Heart left ventricle (tissue), 16 donors: Measurements from ENCODE around the gene CRYZL1. TPM values are rescaled to one million over a fixed set of nuclear protein-coding genes. Genes with fewer than 3 reads are reported as not detected.

ENCODE experiments used
- ATAC-seq, 4 donors: fragments of 200-7000 bp; cut with Tn5 transposase; one replicate each; pipeline ENCODE4 v1.9.1; 2020 to 2022; ENCODE audit warnings: moderate library complexity in 4 of 4, mild to moderate bottlenecking in 3 of 4, moderate number of reproducible peaks in 1 of 4
- DNase-seq, 5 donors: peaks; one replicate each; pipeline ENCODE4 v3.0.0-alpha.2; 2020
- H3K27ac ChIP-seq, 12 donors: fragments of 200-600 bp; sonication (generic) in 4 of 12; one replicate each; pipeline versions ENCODE4 v1.5.0 to v1.8.0; 2016 to 2022; ENCODE audit warnings: mild to moderate bottlenecking in 2 of 12
- H3K27me3 ChIP-seq, 9 donors: fragments of 200-600 bp; sonication (generic) in 2 of 9; one replicate each; pipeline versions ENCODE4 v1.5.1 to v1.8.0; 2016 to 2022; ENCODE audit warnings: mild to moderate bottlenecking in 3 of 9
- H3K36me3 ChIP-seq, 9 donors: fragments of 200-600 bp; sonication (generic) in 2 of 9; one replicate each; pipeline versions ENCODE4 v1.5.0 to v1.8.0; 2018 to 2022; ENCODE audit warnings: mild to moderate bottlenecking in 2 of 9
- H3K4me1 ChIP-seq, 12 donors: fragments of 200-600 bp; sonication (generic) in 4 of 12; one replicate each; pipeline versions ENCODE4 v1.5.0 to v1.8.0; 2016 to 2022; ENCODE audit warnings: mild to moderate bottlenecking in 3 of 12
- H3K4me3 ChIP-seq, 12 donors: fragments of 200-600 bp; sonication (generic) in 4 of 12; one replicate each; pipeline versions ENCODE4 v1.5.0 to v1.8.0; 2017 to 2022; ENCODE audit warnings: mild to moderate bottlenecking in 9 of 12, moderate library complexity in 4 of 12
- H3K9me3 ChIP-seq, 12 donors: fragments of 200-600 bp; sonication (generic) in 4 of 12; one replicate each; pipeline versions ENCODE4 v1.5.0 to v1.8.0; 2016 to 2022; ENCODE audit warnings: mild to moderate bottlenecking in 1 of 12
- POLR2A ChIP-seq, 2 donors: fragments of 450-650 bp; IDR thresholded peaks; one replicate each; pipeline ENCODE4 v1.6.1; 2017; ENCODE audit warnings: antibody characterized with exemption in 2 of 2, mild to moderate bottlenecking in 2 of 2, moderate library complexity in 2 of 2
- WGBS, 4 donors: extraction: QIAGEN DNeasy Blood & Tissue Kit in 2 of 4; methylation state at CpG; one replicate each; pipeline versions ENCODE4 v1.1.5 to v1.1.7; 2013 to 2018; 5-methylcytosine and 5-hydroxymethylcytosine counted together
- intact Hi-C, 10 donors: fragments of 100-400 bp; cut with DNase I; formaldehyde crosslinking; loops; one replicate each; pipeline versions ENCODE4 v1.11.1 to v1.14.2; 2022
- polyA plus RNA-seq, 2 donors: library from polyadenylated mRNA; stranded (reverse); fragments of 200-250 nt; gene quantifications; one replicate each; pipeline ENCODE4 v1.2.3, GENCODE V29; 2013
- total RNA-seq, 9 donors: library from RNA; depleted of rRNA in 2 of 9; stranded (reverse); fragments of >200 nt in 2 of 9; fragmentation: NEBNext Ultra II Directional in 3 of 9; extraction: Animal tissue kit (Norgen Biotek cat#: 25700) in 3 of 9; gene quantifications; one replicate each; pipeline versions ENCODE4 v1.1.0 to v1.2.4, GENCODE V29; 2016 to 2023
- TF ChIP-seq, protein P1 (sequence below), 12 donors: fragments of 200-600 bp; sonication (generic) in 4 of 12; IDR thresholded peaks; one replicate each; pipeline versions ENCODE4 v1.5.0 to v1.8.0; 2018 to 2022; ENCODE audit warnings: antibody characterized with exemption in 12 of 12, mild to moderate bottlenecking in 5 of 12
- donor health status: ischemic (EF 13 %, LVEDD 7.1; RV severe dilation, severe dysfunction).
- donor health status: healthy with polysubstance abuse.
- donor health status: DM: no; HTN: yes; CAD: no.
- donor health status: DM: no; HTN: no; CAD: no.
- donor health status: ischemic (EF 25% LVEDD 6.9; RV normal size, moderate dysfunction).
- donor health status: ischemic (EF 25% LVEDD 5.7; RV mildly dilated, moderate dysfunction).
- donor health status: healthy.
- donor health status: DM: yes; HTN: yes; CAD: no.
- donor health status: ischemic (EF 35%, LVEDD 5.7; RV mildly dilated, moderate dysfunction).
- donor health status: nonischemic (EF 11% LVEDD 7.7; RV severe dilation, severe dysfunction).
- donor health status: DM: yes; HTN: yes; CAD: no.
- donor health status: PGD.
- donor health status: ischemic (EF 29% LVEDD 5.4; RV normal size, mild dysfunction).
- donor health status: nonischemic (EF 23%, LVEDD 6.1; RV moderate dilation, normal function).

Gene CRYZL1
- total and polyA plus RNA-seq, 11 donors, result 15.2 to 33.8 (median 25.1) TPM

DNA sequence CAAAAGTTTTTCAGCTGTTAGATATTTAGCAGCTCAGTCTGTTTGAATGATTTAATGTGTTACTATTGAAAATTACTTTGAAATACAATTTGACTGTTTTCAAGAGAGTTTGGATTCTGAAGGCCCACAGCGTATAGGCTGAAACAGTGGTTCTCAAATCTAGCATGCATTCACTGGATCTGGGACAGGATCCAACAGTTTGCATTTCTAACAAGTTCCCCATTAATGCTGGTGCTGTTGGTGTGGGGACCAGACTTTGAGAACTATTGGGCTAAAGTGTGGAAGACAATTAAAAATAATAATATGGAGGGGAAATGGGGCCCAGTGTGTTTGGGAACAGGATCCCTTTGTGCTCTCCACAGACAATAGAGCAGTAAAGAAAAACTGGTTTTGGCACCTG is 32.7 kb upstream of the CRYZL1 start:
- Histone ChIP-seq H3K9me3 (no peaks in the 10 kb centered on the region), H3K27ac (no peak overlapping the region), H3K36me3 (no peaks in the 10 kb centered on the region), H3K27me3 (no peaks in the 10 kb centered on the region), H3K4me3 (no peak overlapping the region), H3K4me1 (peaks cover 0 to 23% (median 0%) of the 10 kb centered on the region in 12 donors)
- DNase-seq (no peak), ATAC-seq (no peak)
- 0 to 88% (median 86%) methylated on average over 1 of the region's 1 CpG for WGBS, 4 donors
- intact Hi-C loops, result no loop called here
- TF ChIP-seq, protein P1, sequence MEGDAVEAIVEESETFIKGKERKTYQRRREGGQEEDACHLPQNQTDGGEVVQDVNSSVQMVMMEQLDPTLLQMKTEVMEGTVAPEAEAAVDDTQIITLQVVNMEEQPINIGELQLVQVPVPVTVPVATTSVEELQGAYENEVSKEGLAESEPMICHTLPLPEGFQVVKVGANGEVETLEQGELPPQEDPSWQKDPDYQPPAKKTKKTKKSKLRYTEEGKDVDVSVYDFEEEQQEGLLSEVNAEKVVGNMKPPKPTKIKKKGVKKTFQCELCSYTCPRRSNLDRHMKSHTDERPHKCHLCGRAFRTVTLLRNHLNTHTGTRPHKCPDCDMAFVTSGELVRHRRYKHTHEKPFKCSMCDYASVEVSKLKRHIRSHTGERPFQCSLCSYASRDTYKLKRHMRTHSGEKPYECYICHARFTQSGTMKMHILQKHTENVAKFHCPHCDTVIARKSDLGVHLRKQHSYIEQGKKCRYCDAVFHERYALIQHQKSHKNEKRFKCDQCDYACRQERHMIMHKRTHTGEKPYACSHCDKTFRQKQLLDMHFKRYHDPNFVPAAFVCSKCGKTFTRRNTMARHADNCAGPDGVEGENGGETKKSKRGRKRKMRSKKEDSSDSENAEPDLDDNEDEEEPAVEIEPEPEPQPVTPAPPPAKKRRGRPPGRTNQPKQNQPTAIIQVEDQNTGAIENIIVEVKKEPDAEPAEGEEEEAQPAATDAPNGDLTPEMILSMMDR (IDR thresholded peaks at IDR 0.05), result no peak
- no peak for TF ChIP-seq POLR2A (IDR thresholded peaks at IDR 0.05)

DNA sequence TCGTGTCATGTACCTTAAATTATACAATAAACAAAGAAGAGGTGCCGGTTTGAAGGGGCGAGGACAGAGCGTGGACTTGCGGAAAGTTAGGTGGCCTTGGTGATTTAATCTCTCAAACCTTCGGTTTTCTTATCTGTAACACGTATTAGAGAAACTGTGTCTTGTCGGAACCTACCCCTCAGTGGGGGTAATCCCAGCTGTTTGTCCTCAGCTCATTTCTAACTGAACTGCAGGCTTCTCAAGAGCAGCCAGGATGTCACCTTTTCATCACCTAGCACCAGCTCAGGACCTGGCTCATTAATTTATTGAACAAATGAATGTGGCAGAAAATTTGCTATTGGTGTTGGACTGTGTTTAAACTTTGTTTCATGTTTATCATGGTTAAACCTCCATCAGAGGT is 31.9 kb upstream of the CRYZL1 start:
- H3K36me3 ChIP-seq, result no peaks in the 10 kb centered on the region
- no peak for DNase-seq
- no peaks in the 10 kb centered on the region for H3K27me3 ChIP-seq
- WGBS, 4 donors, result 77 to 85% (median 80%) methylated on average over 8 of the region's 8 CpGs
- no peak for ATAC-seq
- no peak overlapping the region for H3K4me3 ChIP-seq
- no peaks in the 10 kb centered on the region for H3K9me3 ChIP-seq
- TF ChIP-seq POLR2A (IDR thresholded peaks at IDR 0.05), result no peak
- TF ChIP-seq, protein P1 (IDR thresholded peaks at IDR 0.05), result no peak
- H3K4me1 ChIP-seq, result peaks cover 0 to 25% (median under 1%) of the 10 kb centered on the region in 12 donors
- intact Hi-C loops, result no loop called here
- H3K27ac ChIP-seq, result no peak overlapping the region

DNA sequence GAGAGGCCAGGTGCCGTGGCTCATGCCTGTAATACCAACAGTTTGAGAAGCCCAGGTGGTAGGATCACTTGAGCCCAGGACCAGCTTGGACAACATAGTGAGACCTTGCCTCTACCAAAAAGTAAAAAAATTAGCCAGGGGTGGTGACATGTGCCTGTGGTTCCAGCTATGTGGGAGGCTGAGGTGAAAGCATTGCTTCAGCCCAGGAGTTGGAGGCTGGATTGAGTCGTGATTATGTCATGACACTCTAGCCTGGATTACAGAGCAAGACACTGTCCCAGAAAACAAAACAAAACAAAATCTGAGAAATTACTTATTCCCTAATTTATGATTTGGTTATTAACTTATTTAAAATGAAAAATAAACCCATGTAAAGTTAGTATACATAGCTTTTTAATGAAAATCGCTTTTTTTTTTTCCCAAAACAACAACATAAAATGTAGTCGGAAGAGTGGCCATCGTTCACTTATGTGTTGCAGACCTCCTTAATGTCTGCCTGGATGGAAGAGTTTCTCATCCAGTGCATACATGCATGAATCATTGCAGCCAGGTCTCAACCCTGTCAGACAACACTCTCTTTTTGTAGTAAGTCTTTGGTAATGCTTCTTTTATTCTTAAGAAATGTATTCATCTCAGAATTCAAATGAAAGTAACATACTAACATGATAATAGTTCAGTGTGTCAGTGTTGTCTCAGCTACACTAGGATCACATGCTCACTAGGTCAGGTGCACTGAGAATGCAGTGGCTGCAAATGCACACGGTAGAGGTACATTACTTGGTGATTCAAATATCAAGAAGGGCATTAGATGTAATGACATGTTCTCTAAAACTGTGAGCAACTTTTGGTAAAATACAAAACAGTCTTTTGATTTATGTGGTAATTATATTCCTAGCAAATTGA is 28.8 kb upstream of the CRYZL1 start:
- Histone ChIP-seq H3K27me3 (no peaks in the 10 kb centered on the region), H3K27ac (no peak overlapping the region), H3K36me3 (no peaks in the 10 kb centered on the region), H3K9me3 (no peaks in the 10 kb centered on the region), H3K4me1 (peaks cover 0 to 47% (median 13%) of the 10 kb centered on the region in 12 donors), H3K4me3 (no peak overlapping the region)
- TF ChIP-seq, protein P1 (IDR thresholded peaks at IDR 0.05), result no peak
- TF ChIP-seq POLR2A (IDR thresholded peaks at IDR 0.05), result no peak
- ATAC-seq (no peak), DNase-seq (no peak)
- intact Hi-C loops, result no loop called here
- WGBS, 4 donors, result 77 to 86% (median 83%) methylated on average over 6 of the region's 6 CpGs

DNA sequence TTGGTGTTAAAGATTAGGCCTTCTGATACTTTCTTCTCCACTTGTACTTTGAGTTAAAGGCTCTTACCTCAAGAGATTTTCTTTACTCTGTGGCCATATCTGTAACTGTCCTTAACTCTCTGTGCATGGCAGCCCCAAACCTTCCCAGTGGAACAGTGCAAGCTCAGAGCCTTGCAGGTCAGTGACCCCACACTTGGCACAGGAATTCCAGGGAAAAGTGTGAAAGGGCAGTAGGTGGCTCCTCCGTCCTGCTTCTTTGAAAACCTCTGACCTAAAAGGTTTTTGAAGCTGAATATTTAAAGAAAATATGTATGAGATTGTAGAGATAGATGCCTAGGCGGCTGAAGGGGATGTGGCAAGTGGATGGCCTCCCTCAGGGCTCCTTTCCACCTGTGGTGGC is 27.1 kb upstream of the CRYZL1 start:
- no peaks in the 10 kb centered on the region for H3K36me3 ChIP-seq
- WGBS, 4 donors, result 87 to 96% (median 93%) methylated on average over 2 of the region's 2 CpGs
- TF ChIP-seq, protein P1 (IDR thresholded peaks at IDR 0.05), result no peak
- TF ChIP-seq POLR2A (IDR thresholded peaks at IDR 0.05), result no peak
- no peaks in the 10 kb centered on the region for H3K9me3 ChIP-seq
- H3K27ac ChIP-seq, result no peak overlapping the region
- no peak overlapping the region for H3K4me3 ChIP-seq
- DNase-seq, result no peak
- no peak for ATAC-seq
- peaks cover 0 to 40% (median 13%) of the 10 kb centered on the region in 12 donors for H3K4me1 ChIP-seq
- intact Hi-C loops, result no loop called here
- H3K27me3 ChIP-seq, result no peaks in the 10 kb centered on the region
